Mononuclear cell (primary cell): ENCODE results near the gene RAB33A. TPM values are rescaled to one million over a fixed set of nuclear protein-coding genes. Genes with fewer than 3 reads are reported as not detected.

Source experiments
- H3K27me3 ChIP-seq: 2 replicates; pipeline ENCODE4 v1.6.0; 2011; ENCODE audit warnings: low read length, control low read depth; ENCODE audit not compliant: insufficient read depth
- H3K4me1 ChIP-seq: 2 replicates; pipeline ENCODE4 v1.5.1; 2011; ENCODE audit warnings: mild to moderate bottlenecking, low read length, control low read depth; ENCODE audit not compliant: insufficient read depth
- H3K4me3 ChIP-seq: 2 replicates; pipeline ENCODE4 v1.5.1; 2011; ENCODE audit warnings: mild to moderate bottlenecking, low read length, moderate library complexity
- H3K9me3 ChIP-seq: 2 replicates; pipeline ENCODE4 v1.5.1; 2011; ENCODE audit warnings: low read depth, mild to moderate bottlenecking, control low read depth, low read length
- total RNA-seq: library from RNA; depleted of rRNA; stranded (reverse); fragments of >200 nt; gene quantifications from one replicate; pipeline ENCODE4 v1.2.3, GENCODE V29; 2012

Gene RAB33A
- total RNA-seq = 8.2 TPM

- H3K4me1 ChIP-seq = peaks cover 40% of the 10 kb centered on the region
- H3K9me3 ChIP-seq = no peaks in the 10 kb centered on the region
- H3K4me3 ChIP-seq = peak within 1 kb of the TSS; percentile 53
- H3K27me3 ChIP-seq = no peaks in the 10 kb centered on the region
These were observed at the start of gene RAB33A for GRCh38 chrX:130171446-130172126. Gene RAB33A, plus strand, starts transcription at chrX:130171962. Its CDS starts 101 bp downstream, at chrX:130172063.

- Histone ChIP-seq H3K9me3 (no peaks in the 10 kb centered on the region), H3K27me3 (no peaks in the 10 kb centered on the region), H3K4me1 (peaks cover 16% of the 10 kb centered on the region), H3K4me3 (no peak overlapping the region)
These were observed 47.2 kb upstream of the RAB33A start for GRCh38 chrX:130124577-130124976.

- Histone ChIP-seq H3K9me3 (no peaks in the 10 kb centered on the region), H3K4me3 (no peak overlapping the region), H3K4me1 (peaks cover 10% of the 10 kb centered on the region), H3K27me3 (no peaks in the 10 kb centered on the region)
These were observed 46.5 kb upstream of the RAB33A start for GRCh38 chrX:130125091-130125874.

- H3K27me3 ChIP-seq = no peaks in the 10 kb centered on the region
- H3K9me3 ChIP-seq = no peaks in the 10 kb centered on the region
- no peaks in the 10 kb centered on the region for H3K4me1 ChIP-seq
- no peak overlapping the region for H3K4me3 ChIP-seq
These were observed 40.8 kb upstream of the RAB33A start for GRCh38 chrX:130130990-130131389.

GRCh38 chrX:130136496-130136895 is 35.3 kb upstream of the RAB33A start:
- Histone ChIP-seq H3K9me3 (no peaks in the 10 kb centered on the region), H3K27me3 (no peaks in the 10 kb centered on the region), H3K4me1 (no peaks in the 10 kb centered on the region), H3K4me3 (no peak overlapping the region)

GRCh38 chrX:130136961-130137360 is 34.8 kb upstream of the RAB33A start:
- no peaks in the 10 kb centered on the region for H3K4me1 ChIP-seq

GRCh38 chrX:130139474-130140201 is 32.1 kb upstream of the RAB33A start:
- Histone ChIP-seq H3K9me3 (no peaks in the 10 kb centered on the region), H3K4me1 (no peaks in the 10 kb centered on the region), H3K27me3 (no peaks in the 10 kb centered on the region), H3K4me3 (no peak overlapping the region)

More at GRCh38 chrX:130136961-130137360, 34.8 kb upstream of the RAB33A start:
- Histone ChIP-seq H3K27me3 (no peaks in the 10 kb centered on the region), H3K9me3 (no peaks in the 10 kb centered on the region), H3K4me3 (no peak overlapping the region)

- no peaks in the 10 kb centered on the region for H3K27me3 ChIP-seq
- no peaks in the 10 kb centered on the region for H3K9me3 ChIP-seq
- no peak overlapping the region for H3K4me3 ChIP-seq
- peaks cover 7% of the 10 kb centered on the region for H3K4me1 ChIP-seq
These were observed 27.3 kb upstream of the RAB33A start for GRCh38 chrX:130144509-130144908.

- H3K9me3 ChIP-seq = no peaks in the 10 kb centered on the region
- no peaks in the 10 kb centered on the region for H3K27me3 ChIP-seq
- H3K4me3 ChIP-seq = no peak overlapping the region
- H3K4me1 ChIP-seq = peaks cover 7% of the 10 kb centered on the region
These were observed 26.6 kb upstream of the RAB33A start for GRCh38 chrX:130145123-130145522.

- no peaks in the 10 kb centered on the region for H3K27me3 ChIP-seq
- no peak overlapping the region for H3K4me3 ChIP-seq
- H3K4me1 ChIP-seq = peaks cover 7% of the 10 kb centered on the region
- H3K9me3 ChIP-seq = no peaks in the 10 kb centered on the region
These were observed 24.1 kb upstream of the RAB33A start for GRCh38 chrX:130147631-130148030.

- H3K4me3 ChIP-seq = no peak overlapping the region
- no peaks in the 10 kb centered on the region for H3K27me3 ChIP-seq
- H3K9me3 ChIP-seq = no peaks in the 10 kb centered on the region
- no peaks in the 10 kb centered on the region for H3K4me1 ChIP-seq
These were observed 16.2 kb upstream of the RAB33A start for GRCh38 chrX:130155564-130155963.

GRCh38 chrX:130158311-130158710 is 13.5 kb upstream of the RAB33A start:
- H3K4me1 ChIP-seq = no peaks in the 10 kb centered on the region
- H3K27me3 ChIP-seq = no peaks in the 10 kb centered on the region
- H3K4me3 ChIP-seq = no peak overlapping the region
- H3K9me3 ChIP-seq = no peaks in the 10 kb centered on the region

GRCh38 chrX:130159776-130160175 is 12.0 kb upstream of the RAB33A start:
- no peak overlapping the region for H3K4me3 ChIP-seq
- peaks cover 7% of the 10 kb centered on the region for H3K4me1 ChIP-seq
- no peaks in the 10 kb centered on the region for H3K27me3 ChIP-seq
- no peaks in the 10 kb centered on the region for H3K9me3 ChIP-seq

GRCh38 chrX:130162094-130162735 is 9.5 kb upstream of the RAB33A start:
- peaks cover 20% of the 10 kb centered on the region for H3K4me1 ChIP-seq
- no peak overlapping the region for H3K4me3 ChIP-seq
- H3K27me3 ChIP-seq = no peaks in the 10 kb centered on the region
- H3K9me3 ChIP-seq = no peaks in the 10 kb centered on the region

- H3K4me1 ChIP-seq = peaks cover 20% of the 10 kb centered on the region
These were observed 8.4 kb upstream of the RAB33A start for GRCh38 chrX:130163398-130163797.

More at GRCh38 chrX:130163398-130163797, 8.4 kb upstream of the RAB33A start:
- Histone ChIP-seq H3K4me3 (no peak overlapping the region), H3K9me3 (no peaks in the 10 kb centered on the region), H3K27me3 (no peaks in the 10 kb centered on the region)
